Stimulated activated CD8-positive, alpha-beta memory T cell treated with anti-CD3 and anti-CD28 coated beads, Interleukin-4, amount 100 ng/mL, for 48 hours (primary cell): Measurements from ENCODE around the gene MAGEA12.
"Not testable (repeated sequence)": the region's sequence is repeated elsewhere in the genome, so short reads cannot be mapped to it uniquely, and the experiment has no call there.

Experiments
- DNase-seq: peaks from one replicate; pipeline ENCODE4 v3.0.0-alpha.2; 2020

The MAGEA12 gene

GRCh38 chrX:152766562-152766961, 33.0 kb downstream of the MAGEA12 start:
- not testable (repeated sequence) for DNase-seq

DNA sequence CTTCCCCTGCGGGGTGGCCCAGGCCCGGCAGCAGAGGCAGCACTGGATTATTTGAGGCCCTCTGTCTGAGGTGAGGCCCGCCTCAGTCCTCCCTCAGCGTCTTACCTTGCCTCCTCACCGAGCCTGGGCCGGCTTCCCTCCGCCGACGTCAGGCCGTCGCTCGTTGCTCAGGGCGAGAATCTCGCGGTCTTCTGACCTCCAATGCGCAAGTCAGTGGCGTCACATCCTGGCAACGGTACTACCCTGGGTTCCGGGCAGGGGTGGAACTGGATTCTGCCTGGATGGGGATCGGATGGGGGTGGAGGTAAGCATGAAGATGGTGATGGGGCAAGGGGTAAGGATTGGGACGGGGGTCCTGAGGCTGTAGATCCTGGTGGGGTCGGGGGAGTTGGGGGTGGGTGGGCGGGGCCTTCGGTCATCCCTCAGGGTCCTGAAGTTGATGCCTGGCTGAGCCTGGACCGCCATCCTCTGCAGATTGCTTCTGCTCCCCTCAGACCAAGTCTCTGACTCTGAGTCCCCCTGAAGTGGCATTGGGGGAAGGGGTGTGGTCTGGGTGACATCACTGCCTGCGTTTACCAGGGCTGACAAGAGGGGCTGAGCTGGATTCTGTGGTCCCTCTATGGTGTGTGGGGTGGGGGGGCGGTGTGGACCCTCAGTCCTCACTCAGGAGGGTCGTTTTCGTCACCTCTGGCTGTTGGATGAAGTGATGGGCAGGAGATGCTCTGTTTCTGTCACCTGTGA, 36.2 kb downstream of the MAGEA12 start, which contains the start of gene MAGEA6:
MAGEA6 (minus strand) TSS at position 141 of the 741 bp plus-strand sequence. CDS start 2,039 bp downstream, outside the sequence.
- DNase-seq: not testable (repeated sequence)

DNA sequence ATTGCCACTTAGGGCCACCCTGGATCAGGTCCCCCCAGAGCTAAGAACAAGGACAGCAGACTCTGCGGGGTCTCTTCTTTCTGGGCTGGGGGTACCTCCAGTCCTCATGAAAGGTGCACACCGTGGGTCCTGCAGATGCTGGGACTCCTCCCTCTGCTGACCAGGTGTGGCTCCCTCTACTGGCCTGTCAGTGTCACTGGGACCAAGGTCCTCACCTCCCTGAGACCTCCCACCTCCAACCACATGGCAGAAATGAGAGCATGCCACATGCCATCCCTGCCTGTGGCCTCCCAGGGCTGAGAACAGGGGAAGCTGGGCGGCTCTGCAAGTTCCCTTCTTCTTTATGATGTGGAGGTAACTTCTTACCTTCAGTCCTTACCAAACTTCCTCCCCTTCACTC, 53.5 kb downstream of the MAGEA12 start:
- DNase-seq: not testable (repeated sequence)
